SIG-M5 treated with dmso at 0.1 percent for 504 hours (cell line): ENCODE measurements around the gene SERPINA12.

Experiments
- DNase-seq: peaks from one replicate; lab custom pipeline; 2025; ENCODE audit not compliant: unreplicated experiment; lab: John Stamatoyannopoulos, UW

Gene SERPINA12

GRCh38 chr14:94467728-94468520 is 41.3 kb downstream of the SERPINA12 start:
- DNase-seq, result no peak

DNA sequence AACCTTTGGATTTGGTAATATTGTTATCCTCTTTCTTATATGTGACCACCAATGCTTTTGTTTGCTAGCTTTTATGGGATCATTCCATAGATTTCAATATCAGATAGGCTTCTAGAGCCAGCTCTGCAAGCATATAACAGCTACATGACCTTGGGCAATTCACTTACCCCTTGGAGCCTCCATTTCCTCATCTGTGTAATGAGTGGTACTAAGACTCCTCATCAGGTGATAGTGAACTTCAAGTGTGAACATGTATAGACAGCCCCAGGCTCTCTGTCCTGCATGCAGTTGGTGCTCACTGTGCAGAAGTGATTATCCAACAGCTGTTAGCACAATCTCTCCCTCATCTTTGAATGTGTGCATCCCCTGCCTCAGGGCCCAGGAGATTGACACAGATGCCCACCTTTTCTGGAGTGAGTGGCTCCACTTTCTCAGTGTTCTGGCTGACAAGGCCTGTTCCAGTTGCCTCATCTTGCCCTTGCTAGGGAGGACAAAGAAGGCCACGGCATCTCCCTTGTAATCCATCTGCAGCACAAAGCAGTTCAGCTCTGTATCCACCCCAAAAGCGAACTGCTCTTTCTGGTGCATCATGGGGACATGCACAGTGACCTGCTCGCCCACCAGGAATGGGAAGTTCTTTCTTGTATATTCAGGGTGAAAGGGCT is 42.4 kb downstream of the SERPINA12 start:
- DNase-seq, result no peak

DNA sequence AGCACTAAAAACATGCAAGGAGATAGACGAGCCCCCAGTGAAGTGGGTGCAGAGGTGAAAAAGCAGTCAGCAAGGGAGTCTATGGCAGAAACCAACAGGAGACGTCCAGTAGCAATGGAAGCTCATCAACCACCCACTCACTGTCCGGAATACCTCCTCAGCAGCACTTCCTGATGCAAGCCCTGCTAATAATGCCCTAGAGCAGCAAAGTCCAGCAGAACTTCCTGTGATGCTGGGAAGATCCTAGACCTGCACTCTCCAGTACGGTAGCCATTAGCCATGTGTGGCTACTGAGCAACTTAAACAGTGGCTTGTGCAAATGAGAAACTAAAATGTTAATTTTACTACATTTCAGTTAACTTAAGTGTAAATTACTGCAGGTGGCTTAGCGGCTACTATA is 44.2 kb downstream of the SERPINA12 start:
- DNase-seq, result no peak

DNA sequence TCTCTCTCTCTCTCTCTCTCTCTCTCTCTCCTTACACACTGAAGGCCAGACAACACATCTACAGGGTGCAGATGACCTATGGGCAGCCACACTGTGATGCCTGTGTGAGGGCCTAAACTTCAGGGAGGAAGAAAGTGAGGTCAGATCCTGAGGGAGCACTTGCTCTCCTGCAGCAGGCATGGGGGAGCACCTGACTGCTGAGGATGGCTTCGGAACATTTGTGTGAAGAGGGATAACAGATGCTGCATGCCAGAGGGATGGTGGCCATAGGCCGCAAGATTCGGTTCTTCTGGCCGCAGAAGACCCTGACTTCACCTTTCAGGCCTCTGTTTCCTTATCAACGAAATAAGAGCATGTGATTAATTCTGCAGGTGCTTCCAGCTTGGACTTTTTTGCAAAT is 45.0 kb downstream of the SERPINA12 start:
- no peak for DNase-seq

- DNase-seq, result no peak
These were observed 46.3 kb downstream of the SERPINA12 start for GRCh38 chr14:94462763-94463572.

DNA sequence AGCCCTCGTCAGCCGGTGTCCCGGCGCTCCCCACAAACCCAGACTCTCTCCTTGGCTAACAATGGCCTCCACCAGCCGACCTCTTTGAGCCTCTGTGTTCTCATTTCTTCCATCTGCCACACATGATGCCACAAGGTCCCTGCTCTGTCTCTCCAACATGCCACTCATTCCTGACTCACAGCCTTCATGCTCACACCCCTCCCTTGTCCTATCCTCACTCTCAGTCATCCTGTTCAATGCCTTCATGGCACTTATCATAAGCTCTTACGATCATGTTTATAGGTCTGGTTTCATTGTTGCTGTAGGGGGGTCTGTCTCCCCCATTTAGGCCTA is 47.1 kb downstream of the SERPINA12 start:
- no peak for DNase-seq

GRCh38 chr14:94461526-94462218 is 47.6 kb downstream of the SERPINA12 start:
- DNase-seq, result no peak

- no peak for DNase-seq
These were observed 48.4 kb downstream of the SERPINA12 start for GRCh38 chr14:94460631-94461416.

DNA sequence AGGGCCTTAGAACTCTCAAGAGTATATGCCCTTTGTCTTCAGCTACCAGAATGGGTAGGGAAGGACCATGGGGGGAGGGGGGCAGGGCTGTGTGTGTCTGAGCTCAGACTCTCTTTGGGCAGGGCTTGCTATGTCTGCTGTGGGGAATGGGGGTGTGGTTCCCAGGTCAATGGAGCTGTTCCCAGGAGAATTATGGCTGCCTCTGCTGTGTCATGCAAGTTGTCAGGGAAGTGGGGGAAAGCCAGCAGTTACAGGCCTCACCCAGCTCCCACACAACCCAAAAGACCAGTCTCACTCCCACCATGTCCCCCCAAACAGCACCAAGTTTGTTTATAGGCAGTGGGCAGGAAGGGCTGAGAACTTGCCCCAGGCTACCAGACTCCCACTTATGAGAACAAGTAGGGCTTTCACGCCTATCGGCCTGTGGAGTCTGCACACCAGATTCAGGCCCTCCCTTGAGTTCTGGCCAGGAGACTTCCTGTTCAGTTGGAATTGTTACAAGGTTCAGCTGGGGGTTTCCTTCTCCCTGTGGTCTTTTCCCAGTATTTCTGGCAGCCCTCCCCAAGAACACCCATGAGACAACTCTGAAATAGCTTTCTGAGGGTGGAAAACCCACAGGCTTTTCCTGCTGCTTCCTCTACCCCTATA is 50.6 kb downstream of the SERPINA12 start:
- DNase-seq, result no peak

- no peak for DNase-seq
These were observed 51.2 kb downstream of the SERPINA12 start for GRCh38 chr14:94458096-94458495.

GRCh38 chr14:94455928-94456327 is 53.3 kb downstream of the SERPINA12 start:
- no peak for DNase-seq

GRCh38 chr14:94451826-94452225 is 57.4 kb downstream of the SERPINA12 start:
- DNase-seq, result no peak

GRCh38 chr14:94451091-94451771 is 58.0 kb downstream of the SERPINA12 start:
- DNase-seq, result no peak

DNA sequence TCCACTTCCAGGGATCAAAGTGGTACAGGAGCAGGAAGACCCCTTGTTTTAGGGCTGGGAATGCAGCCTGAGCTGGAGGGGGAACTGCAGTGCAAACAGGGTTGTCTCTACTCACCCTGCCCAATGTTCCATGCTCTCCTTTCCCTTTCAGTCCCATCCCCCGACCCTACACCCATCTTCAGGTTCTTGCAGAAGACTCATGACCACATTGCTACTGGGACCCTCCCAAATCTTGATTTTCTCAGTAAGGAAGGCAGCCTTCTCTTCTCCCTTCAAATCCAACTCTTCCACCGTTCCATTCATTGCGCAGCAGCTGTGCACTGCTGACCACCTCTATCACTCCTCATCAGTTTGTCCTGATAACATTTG is 58.6 kb downstream of the SERPINA12 start:
- DNase-seq, result no peak

DNA sequence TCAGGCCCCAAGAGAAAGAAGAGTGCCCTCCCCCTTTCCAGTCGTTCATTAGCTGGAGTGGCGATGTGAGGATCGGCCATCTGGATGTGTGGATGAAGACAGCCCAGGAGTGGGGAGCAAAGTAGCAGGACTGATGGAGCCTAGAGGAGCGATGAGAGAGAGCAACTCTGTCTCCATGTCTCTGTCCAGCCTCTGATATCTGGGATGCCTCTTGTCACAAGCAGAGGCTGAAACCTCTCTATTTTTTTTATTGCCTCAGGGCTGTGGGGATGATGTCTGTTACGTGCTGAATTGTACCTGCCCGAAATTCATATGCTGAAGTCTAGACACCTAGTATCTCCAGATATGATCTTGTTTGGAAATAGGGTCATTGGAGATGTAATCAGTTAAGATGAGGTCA is 59.3 kb downstream of the SERPINA12 start:
- DNase-seq, result no peak

- no peak for DNase-seq
These were observed 61.0 kb downstream of the SERPINA12 start for GRCh38 chr14:94448071-94448808.

DNA sequence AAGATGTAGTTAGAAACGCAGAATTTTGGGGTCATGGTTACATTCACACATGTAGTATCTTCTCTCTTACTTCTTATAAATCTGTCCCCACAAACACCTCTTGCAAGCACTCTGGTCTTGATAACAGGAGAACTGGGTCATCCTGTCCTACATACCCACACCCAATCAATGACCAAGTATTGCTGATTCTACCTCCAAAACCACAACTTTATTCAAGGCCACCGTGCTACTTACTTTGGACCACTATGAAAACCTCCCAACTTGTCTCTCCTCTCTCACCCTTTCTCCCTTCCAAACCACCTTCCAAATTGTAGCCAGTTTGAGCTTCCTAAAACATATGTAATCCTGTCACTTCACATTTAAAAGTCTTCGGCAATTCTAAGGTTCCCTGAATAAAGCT is 62.1 kb downstream of the SERPINA12 start:
- no peak for DNase-seq

DNA sequence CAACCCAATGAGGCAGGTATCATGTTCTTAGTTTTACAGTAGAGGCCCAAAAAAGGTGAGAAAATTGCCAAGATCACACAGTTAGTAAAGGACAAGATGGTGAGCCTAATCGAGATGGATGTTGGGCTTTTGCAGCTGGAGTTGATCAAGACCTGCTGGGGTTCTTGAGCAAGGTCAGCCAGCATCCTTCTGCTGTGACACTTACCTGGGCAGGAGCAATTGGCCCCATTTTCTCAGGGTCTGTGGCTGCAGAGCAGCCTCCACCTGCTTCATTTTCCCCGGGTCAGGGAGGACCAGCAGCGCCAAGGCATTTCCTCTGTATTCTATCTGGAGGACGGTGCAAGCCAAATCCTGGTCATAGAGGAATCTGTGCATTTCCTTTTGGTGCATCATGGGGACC is 63.1 kb downstream of the SERPINA12 start:
- DNase-seq, result no peak

- no peak for DNase-seq
These were observed 64.3 kb downstream of the SERPINA12 start for GRCh38 chr14:94445003-94445402.
